ENCODE results near the gene SSX2. TPM values are rescaled to one million over a fixed set of nuclear protein-coding genes. Genes with fewer than 3 reads are reported as not detected.
"Not testable (repeated sequence)": the region's sequence is repeated elsewhere in the genome, so short reads cannot be mapped to it uniquely, and the experiment has no call there.

SSX2 gene, protein sequence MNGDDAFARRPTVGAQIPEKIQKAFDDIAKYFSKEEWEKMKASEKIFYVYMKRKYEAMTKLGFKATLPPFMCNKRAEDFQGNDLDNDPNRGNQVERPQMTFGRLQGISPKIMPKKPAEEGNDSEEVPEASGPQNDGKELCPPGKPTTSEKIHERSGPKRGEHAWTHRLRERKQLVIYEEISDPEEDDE
- not detected for total RNA-seq
- polyA plus RNA-seq (ENCODE audit: insufficient read length in 2 of 2): not detected
- long read RNA-seq, donor 1: 0 reads
- long read RNA-seq, donor 2: 0 reads
- long read RNA-seq, donor 3: 0 reads
- long read RNA-seq, donor 4: 0 reads

DNA sequence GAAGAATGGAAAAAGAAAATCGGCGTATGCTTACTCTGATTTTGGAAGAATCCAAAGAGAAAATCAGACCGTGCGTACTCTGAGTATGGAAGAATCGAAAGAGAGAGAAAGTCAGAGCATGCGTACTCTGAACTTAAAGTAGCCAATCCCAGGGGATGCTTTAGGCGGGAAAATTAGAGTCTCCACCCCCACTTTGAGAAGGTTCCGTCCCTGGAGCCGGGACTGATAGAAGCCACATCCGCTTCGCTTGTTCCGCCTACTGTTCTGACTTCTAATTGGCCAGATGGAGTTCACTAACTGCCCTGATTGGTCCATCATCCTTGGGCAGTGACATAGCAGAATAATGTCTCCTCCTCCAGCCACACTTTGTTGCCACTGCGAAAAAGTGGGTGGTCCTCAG is at the start of gene SSX2:
Gene SSX2, minus strand, starts transcription at position 101 of the 400 bp plus-strand sequence. CDS start 1,429 bp downstream, outside the sequence.
- DNase-seq (ENCODE audit: low read depth in 4 of 6, low spot score in 6 of 6); H3K36me3 ChIP-seq (ENCODE audit: control insufficient read depth, insufficient read depth, low read length); H3K4me1 ChIP-seq (ENCODE audit: control insufficient read depth, insufficient read depth, low read length); H3K27ac ChIP-seq (ENCODE audit: low read depth, low read length); H3K4me3 ChIP-seq (ENCODE audit: low read depth, low read length); H3K27me3 ChIP-seq (ENCODE audit: control insufficient read depth, insufficient read depth, low read length); H3K9me3 ChIP-seq (ENCODE audit: control insufficient read depth, insufficient read depth, low read length): not testable (repeated sequence)
- WGBS (ENCODE audit: insufficient coverage): no CpG with 5 or more reads among the region's 13 CpGs

DNA sequence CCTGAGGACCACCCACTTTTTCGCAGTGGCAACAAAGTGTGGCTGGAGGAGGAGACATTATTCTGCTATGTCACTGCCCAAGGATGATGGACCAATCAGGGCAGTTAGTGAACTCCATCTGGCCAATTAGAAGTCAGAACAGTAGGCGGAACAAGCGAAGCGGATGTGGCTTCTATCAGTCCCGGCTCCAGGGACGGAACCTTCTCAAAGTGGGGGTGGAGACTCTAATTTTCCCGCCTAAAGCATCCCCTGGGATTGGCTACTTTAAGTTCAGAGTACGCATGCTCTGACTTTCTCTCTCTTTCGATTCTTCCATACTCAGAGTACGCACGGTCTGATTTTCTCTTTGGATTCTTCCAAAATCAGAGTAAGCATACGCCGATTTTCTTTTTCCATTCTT is 44.0 kb upstream of the SSX2 start, which contains the start of gene SSX2B:
Gene SSX2B, plus strand, starts transcription at position 301 of the 400 bp plus-strand sequence. CDS start 1,429 bp downstream, outside the sequence.
- not testable (repeated sequence) for H3K4me1 ChIP-seq (ENCODE audit: control insufficient read depth, insufficient read depth, low read length); DNase-seq (ENCODE audit: low read depth in 4 of 6, low spot score in 6 of 6); H3K9me3 ChIP-seq (ENCODE audit: control insufficient read depth, insufficient read depth, low read length); H3K4me3 ChIP-seq (ENCODE audit: low read depth, low read length); H3K27me3 ChIP-seq (ENCODE audit: control insufficient read depth, insufficient read depth, low read length); H3K36me3 ChIP-seq (ENCODE audit: control insufficient read depth, insufficient read depth, low read length); H3K27ac ChIP-seq (ENCODE audit: low read depth, low read length)
- WGBS (ENCODE audit: insufficient coverage): no CpG with 5 or more reads among the region's 13 CpGs

DNA sequence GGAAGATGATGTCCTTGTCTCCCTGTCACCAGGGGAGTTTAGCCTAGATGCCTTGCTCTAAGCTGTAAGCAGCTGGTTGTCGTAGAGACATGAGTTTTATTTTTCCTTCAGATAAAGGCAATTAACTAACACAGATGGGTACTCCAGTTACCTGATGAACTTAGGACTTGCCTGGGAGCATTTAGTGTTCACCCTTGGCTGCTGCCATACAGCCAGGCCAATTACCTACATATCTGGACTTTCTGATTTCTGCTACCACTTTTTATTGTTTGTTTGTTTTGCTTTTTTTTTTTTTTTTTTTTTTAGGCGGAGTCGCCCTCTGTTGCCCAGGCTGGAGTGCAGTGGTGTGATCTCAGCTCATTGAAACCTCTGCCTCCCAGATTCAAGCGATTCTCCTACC is 14.9 kb downstream of the SSX2 start:
- H3K36me3 ChIP-seq (ENCODE audit: control insufficient read depth, insufficient read depth, low read length); H3K27me3 ChIP-seq (ENCODE audit: control insufficient read depth, insufficient read depth, low read length): not testable (repeated sequence)

DNA sequence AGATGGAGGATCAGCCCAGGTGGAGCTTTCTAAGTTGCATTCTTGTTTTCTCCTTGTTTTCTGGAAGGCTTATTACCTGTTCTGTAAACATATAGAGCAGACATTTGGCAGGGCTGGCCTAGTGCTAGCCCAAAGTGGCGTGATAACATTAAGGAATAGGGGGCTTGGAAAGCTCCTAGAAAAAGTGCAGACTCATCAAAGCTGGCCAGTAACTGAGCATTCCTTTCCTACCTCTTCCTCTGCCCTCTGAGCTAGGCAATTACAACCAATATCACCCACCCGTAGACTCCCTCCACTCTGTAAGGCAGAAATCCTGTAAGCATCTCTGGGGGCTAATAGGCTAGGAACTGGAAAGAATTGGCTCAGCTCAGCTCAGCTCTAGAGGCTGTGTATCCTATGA is 44.8 kb downstream of the SSX2 start:
- no CpG with 5 or more reads among the region's 2 CpGs for WGBS (ENCODE audit: insufficient coverage)
- not testable (repeated sequence) for H3K4me1 ChIP-seq (ENCODE audit: control insufficient read depth, insufficient read depth, low read length); H3K36me3 ChIP-seq (ENCODE audit: control insufficient read depth, insufficient read depth, low read length); H3K4me3 ChIP-seq (ENCODE audit: low read depth, low read length); DNase-seq (ENCODE audit: low read depth in 4 of 6, low spot score in 6 of 6); H3K27me3 ChIP-seq (ENCODE audit: control insufficient read depth, insufficient read depth, low read length); H3K9me3 ChIP-seq (ENCODE audit: control insufficient read depth, insufficient read depth, low read length); H3K27ac ChIP-seq (ENCODE audit: low read depth, low read length)

More for the DNA sequence above, 14.9 kb downstream of the SSX2 start:
- not testable (repeated sequence) for DNase-seq (ENCODE audit: low read depth in 4 of 6, low spot score in 6 of 6); H3K9me3 ChIP-seq (ENCODE audit: control insufficient read depth, insufficient read depth, low read length); H3K4me1 ChIP-seq (ENCODE audit: control insufficient read depth, insufficient read depth, low read length); H3K27ac ChIP-seq (ENCODE audit: low read depth, low read length); H3K4me3 ChIP-seq (ENCODE audit: low read depth, low read length)
- WGBS (ENCODE audit: insufficient coverage): no CpG with 5 or more reads among the region's 4 CpGs

DNA sequence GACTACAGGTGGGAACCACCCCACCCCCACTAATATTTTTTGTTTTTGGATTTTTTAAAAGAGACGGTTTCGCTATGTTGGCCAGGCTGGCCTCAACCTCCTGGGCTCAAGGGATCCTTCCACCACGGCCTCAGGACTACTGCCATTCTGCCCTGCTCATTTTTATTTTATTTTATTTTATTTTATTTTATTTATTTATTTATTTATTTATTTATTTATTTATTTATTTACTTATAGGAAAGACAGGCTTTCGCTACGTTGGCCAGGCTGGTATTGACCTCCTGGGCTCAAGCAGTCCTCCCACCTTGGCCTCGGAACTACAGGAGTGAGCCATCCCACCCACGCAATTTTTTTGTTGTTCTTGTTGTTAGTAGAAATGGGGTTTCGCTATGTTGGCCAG is 51.5 kb downstream of the SSX2 start:
- H3K27ac ChIP-seq (ENCODE audit: low read depth, low read length); H3K9me3 ChIP-seq (ENCODE audit: control insufficient read depth, insufficient read depth, low read length); H3K4me3 ChIP-seq (ENCODE audit: low read depth, low read length); H3K4me1 ChIP-seq (ENCODE audit: control insufficient read depth, insufficient read depth, low read length); H3K36me3 ChIP-seq (ENCODE audit: control insufficient read depth, insufficient read depth, low read length); H3K27me3 ChIP-seq (ENCODE audit: control insufficient read depth, insufficient read depth, low read length); DNase-seq (ENCODE audit: low read depth in 4 of 6, low spot score in 6 of 6): not testable (repeated sequence)
- no CpG with 5 or more reads among the region's 8 CpGs for WGBS (ENCODE audit: insufficient coverage)

DNA sequence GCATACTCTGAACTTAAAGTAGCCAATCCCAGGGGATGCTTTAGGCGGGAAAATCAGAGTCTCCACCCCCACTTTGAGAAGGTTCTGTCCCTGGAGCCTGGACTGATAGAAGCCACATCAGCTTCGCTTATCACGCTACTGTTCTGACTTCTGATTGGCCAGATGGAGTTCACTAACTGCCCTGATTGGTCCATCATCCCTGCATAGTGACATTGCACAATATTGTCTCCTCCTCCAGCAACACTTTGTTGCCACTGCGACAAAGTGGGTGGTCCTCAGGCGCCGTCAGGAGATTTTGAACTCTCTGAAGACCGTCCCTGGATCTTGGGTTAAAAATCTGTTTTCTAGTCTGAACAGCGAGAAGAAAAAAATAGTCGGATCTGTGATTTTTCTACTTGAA is 52.2 kb downstream of the SSX2 start, which contains the start of gene SSX7:
Gene SSX7, minus strand, starts transcription at position 101 of the 400 bp plus-strand sequence. CDS start 1,428 bp downstream, outside the sequence.
- not testable (repeated sequence) for H3K27ac ChIP-seq (ENCODE audit: low read depth, low read length); H3K4me3 ChIP-seq (ENCODE audit: low read depth, low read length); H3K27me3 ChIP-seq (ENCODE audit: control insufficient read depth, insufficient read depth, low read length); H3K36me3 ChIP-seq (ENCODE audit: control insufficient read depth, insufficient read depth, low read length); H3K4me1 ChIP-seq (ENCODE audit: control insufficient read depth, insufficient read depth, low read length); DNase-seq (ENCODE audit: low read depth in 4 of 6, low spot score in 6 of 6); H3K9me3 ChIP-seq (ENCODE audit: control insufficient read depth, insufficient read depth, low read length)
- WGBS (ENCODE audit: insufficient coverage): 74% methylated on average over 7 of the region's 9 CpGs

DNA sequence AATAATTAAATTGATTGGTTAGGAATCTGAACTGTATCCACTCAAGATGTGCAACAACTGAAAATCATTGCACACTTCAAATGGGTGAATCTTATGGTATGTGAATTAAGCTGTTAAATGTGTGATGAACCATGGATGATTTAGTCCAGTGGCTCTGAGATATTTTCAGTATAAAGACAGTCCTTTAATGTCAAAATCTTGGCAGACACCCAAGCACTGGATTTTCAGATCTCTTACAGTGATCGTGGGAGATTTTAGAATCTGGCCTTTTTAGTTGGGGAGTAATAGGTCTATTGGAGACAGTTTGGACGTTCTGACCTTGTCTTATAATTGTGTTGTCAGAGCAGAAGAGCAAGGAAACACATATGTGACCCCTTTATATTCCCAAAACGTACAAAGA is 56.3 kb downstream of the SSX2 start:
- not testable (repeated sequence) for H3K27ac ChIP-seq (ENCODE audit: low read depth, low read length); H3K27me3 ChIP-seq (ENCODE audit: control insufficient read depth, insufficient read depth, low read length); H3K4me3 ChIP-seq (ENCODE audit: low read depth, low read length); H3K36me3 ChIP-seq (ENCODE audit: control insufficient read depth, insufficient read depth, low read length); H3K4me1 ChIP-seq (ENCODE audit: control insufficient read depth, insufficient read depth, low read length); H3K9me3 ChIP-seq (ENCODE audit: control insufficient read depth, insufficient read depth, low read length)
- DNase-seq (ENCODE audit: low read depth in 4 of 6, low spot score in 6 of 6): peak in 1 of 6 donors; percentile 1
- WGBS (ENCODE audit: insufficient coverage): no CpG with 5 or more reads among the region's 3 CpGs

DNA sequence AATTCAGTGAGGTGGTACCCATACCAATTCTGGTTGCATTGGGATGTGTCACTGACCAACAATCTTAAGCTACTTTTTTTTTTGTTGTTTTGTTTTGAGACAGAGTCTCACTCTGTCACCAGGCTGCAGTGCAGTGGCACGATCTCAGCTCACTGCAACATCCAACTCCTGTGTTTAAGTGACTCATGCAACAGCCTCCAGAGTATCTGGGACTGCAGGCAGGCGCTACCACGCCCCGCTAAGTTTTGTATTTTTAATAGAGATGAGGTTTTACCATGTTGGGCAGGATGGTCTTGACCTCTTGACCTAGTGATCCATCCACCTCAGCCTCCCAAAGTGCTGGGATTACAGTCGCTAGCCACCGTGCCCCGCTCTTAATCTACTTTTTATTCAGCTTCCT is 58.0 kb downstream of the SSX2 start:
- 100% methylated on average over 1 of the region's 7 CpGs for WGBS (ENCODE audit: insufficient coverage)
- not testable (repeated sequence) for H3K4me3 ChIP-seq (ENCODE audit: low read depth, low read length); H3K9me3 ChIP-seq (ENCODE audit: control insufficient read depth, insufficient read depth, low read length)

More for the DNA sequence above, 58.0 kb downstream of the SSX2 start:
- not testable (repeated sequence) for DNase-seq (ENCODE audit: low read depth in 4 of 6, low spot score in 6 of 6); H3K27me3 ChIP-seq (ENCODE audit: control insufficient read depth, insufficient read depth, low read length); H3K27ac ChIP-seq (ENCODE audit: low read depth, low read length); H3K4me1 ChIP-seq (ENCODE audit: control insufficient read depth, insufficient read depth, low read length); H3K36me3 ChIP-seq (ENCODE audit: control insufficient read depth, insufficient read depth, low read length)

Data from spinal cord (tissue), 10 donors.